ENCODE results near the gene CUL5.

GRCh38 chr11:108097179-108097578 is 88.5 kb downstream of the CUL5 start:
- TF ChIP-seq EZH2phosphoT487 (IDR thresholded peaks at IDR 0.05; ENCODE audit: insufficient read depth, low read depth) (no peak), EZH2 (IDR thresholded peaks at IDR 0.05; ENCODE audit: insufficient read depth, poor library complexity, severe bottlenecking) (no peak)

Measured in GM23248 (cell line).